Chondrocyte (in vitro differentiated cells): ENCODE measurements around the gene SH3BP1. TPM values are rescaled to one million over a fixed set of nuclear protein-coding genes. Genes with fewer than 3 reads are reported as not detected.

Experiments
- DNase-seq: peaks from one replicate; pipeline ENCODE4 v3.0.0; 2021; ENCODE audit warnings: mixed read lengths, low spot score
- H3K27ac Mint-ChIP-seq: one replicate; pipeline ENCODE4 v1.8.0; 2021; ENCODE audit warnings: mild to moderate bottlenecking, moderate library complexity, mixed read lengths; ENCODE audit not compliant: unreplicated experiment
- H3K27me3 Mint-ChIP-seq: 2 replicates; pipeline ENCODE4 v1.8.0; 2021; ENCODE audit warnings: low read depth, mixed read lengths
- H3K36me3 Mint-ChIP-seq: 2 replicates; pipeline ENCODE4 v1.8.0; 2021; ENCODE audit warnings: low read depth, mixed read lengths
- H3K4me1 Mint-ChIP-seq: 2 replicates; pipeline ENCODE4 v1.8.0; 2021; ENCODE audit warnings: low read depth, mild to moderate bottlenecking, mixed read lengths
- H3K4me3 Mint-ChIP-seq: one replicate; pipeline ENCODE4 v1.8.0; 2021; ENCODE audit warnings: mild to moderate bottlenecking, moderate library complexity, mixed read lengths; ENCODE audit not compliant: unreplicated experiment
- H3K9me3 Mint-ChIP-seq: 2 replicates; pipeline ENCODE4 v1.8.0; 2021; ENCODE audit warnings: low read depth, mixed read lengths
- total RNA-seq: library from RNA; stranded (reverse); gene quantifications from 3 replicates; pipeline ENCODE4 v1.2.1, GENCODE V29; 2021
- TF ChIP-seq, protein P1 (sequence below): fragments of 200-600 bp; sonication (generic); IDR thresholded peaks from 2 replicates; pipeline ENCODE4 v1.5.0; 2021; ENCODE audit warnings: antibody characterized with exemption, mild to moderate bottlenecking, moderate library complexity

SH3BP1 gene
- total RNA-seq, 1 donor from 2014 or later: 2.7 TPM

DNA sequence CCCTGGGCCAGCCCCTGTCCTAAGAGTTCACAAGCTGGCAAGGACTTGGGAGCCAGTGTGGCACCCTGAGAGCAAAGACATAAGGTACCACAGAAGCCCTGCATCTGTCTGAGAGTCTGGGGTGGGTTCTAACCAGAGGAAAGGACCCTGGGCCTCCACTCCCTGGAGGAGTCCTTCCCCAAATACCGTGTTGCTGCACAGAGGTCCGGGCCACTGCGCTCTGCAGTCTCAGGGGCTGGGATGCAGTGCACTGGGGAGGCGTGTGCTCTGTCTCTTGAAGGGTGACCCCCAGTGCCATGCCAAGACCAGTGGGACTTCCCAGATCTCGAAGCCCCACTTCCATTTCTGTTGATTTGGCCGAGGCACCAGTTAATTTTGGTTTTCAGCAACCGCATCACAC is 4.3 kb upstream of the SH3BP1 start:
- DNase-seq: no peak
- H3K9me3 Mint-ChIP-seq: no peaks in the 10 kb centered on the region
- TF ChIP-seq, protein P1, sequence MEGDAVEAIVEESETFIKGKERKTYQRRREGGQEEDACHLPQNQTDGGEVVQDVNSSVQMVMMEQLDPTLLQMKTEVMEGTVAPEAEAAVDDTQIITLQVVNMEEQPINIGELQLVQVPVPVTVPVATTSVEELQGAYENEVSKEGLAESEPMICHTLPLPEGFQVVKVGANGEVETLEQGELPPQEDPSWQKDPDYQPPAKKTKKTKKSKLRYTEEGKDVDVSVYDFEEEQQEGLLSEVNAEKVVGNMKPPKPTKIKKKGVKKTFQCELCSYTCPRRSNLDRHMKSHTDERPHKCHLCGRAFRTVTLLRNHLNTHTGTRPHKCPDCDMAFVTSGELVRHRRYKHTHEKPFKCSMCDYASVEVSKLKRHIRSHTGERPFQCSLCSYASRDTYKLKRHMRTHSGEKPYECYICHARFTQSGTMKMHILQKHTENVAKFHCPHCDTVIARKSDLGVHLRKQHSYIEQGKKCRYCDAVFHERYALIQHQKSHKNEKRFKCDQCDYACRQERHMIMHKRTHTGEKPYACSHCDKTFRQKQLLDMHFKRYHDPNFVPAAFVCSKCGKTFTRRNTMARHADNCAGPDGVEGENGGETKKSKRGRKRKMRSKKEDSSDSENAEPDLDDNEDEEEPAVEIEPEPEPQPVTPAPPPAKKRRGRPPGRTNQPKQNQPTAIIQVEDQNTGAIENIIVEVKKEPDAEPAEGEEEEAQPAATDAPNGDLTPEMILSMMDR: no peak
- H3K27me3 Mint-ChIP-seq: no peaks in the 10 kb centered on the region
- H3K36me3 Mint-ChIP-seq: no peaks in the 10 kb centered on the region
- no peak overlapping the region for H3K27ac Mint-ChIP-seq
- peaks cover 36% of the 10 kb centered on the region for H3K4me1 Mint-ChIP-seq
- H3K4me3 Mint-ChIP-seq: no peak overlapping the region

DNA sequence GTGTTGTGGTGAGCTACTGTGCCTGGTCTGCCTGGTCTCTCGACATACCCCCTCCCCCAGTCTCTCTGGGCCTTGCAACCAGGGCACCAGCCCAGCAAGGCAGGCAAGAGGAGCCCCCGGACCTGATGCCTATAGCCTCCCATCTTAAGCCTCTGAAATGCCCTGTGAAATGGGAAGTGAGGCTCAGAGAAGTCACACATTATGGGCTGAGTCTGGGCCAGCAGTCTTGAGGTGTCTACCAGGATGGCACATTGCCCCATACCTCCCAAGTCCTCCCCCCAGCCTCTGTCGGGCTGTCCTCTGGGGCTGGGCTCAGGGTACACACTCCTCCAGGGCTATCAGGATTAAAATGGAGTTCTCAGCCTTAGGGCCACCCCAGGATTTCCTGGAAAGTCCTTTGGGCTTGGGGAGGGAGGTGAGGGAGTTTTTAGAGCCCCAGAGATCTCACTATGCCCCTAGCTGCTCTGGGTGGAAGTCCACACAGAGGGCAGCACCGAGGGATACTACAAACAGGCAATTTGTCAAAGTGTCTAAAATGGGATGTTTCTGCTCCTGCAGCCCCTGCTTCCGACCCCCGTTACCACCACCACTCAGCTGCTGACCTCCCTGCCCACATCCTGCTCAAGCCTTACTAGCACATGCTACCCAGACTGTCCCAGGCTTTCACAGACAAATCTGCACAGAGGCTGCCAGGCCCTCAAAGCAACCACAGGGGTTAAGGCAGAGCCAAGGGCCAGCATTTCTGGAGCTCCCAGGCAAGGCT is 3.1 kb upstream of the SH3BP1 start:
- H3K9me3 Mint-ChIP-seq: no peaks in the 10 kb centered on the region
- H3K4me1 Mint-ChIP-seq: peaks cover 38% of the 10 kb centered on the region
- no peak for DNase-seq

DNA sequence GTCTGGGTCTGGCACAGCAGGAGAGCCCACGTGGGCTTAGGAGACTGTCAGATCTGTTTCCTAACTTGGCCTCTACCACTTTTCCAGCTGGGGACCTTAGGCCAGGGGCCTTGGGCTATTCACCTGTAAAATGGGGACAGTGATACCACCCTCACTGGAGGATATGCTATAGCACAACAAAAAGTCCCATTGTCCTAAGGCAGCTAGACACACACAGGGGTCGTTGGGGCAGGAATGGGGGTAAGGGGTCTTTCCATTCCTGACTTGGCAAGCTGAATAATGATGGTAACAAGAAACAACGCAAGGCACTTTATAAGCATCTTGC is 2.6 kb upstream of the SH3BP1 start:
- Mint-ChIP-seq H3K27me3 (no peaks in the 10 kb centered on the region), H3K9me3 (no peaks in the 10 kb centered on the region), H3K4me1 (peaks cover 38% of the 10 kb centered on the region), H3K4me3 (no peak overlapping the region), H3K36me3 (no peaks in the 10 kb centered on the region), H3K27ac (no peak overlapping the region)
- DNase-seq: no peak
- TF ChIP-seq, protein P1: no peak

More for the DNA sequence above, 3.1 kb upstream of the SH3BP1 start:
- TF ChIP-seq, protein P1: peak; percentile 56
- Mint-ChIP-seq H3K36me3 (no peaks in the 10 kb centered on the region), H3K27ac (no peak overlapping the region), H3K4me3 (no peak overlapping the region), H3K27me3 (no peaks in the 10 kb centered on the region)

DNA sequence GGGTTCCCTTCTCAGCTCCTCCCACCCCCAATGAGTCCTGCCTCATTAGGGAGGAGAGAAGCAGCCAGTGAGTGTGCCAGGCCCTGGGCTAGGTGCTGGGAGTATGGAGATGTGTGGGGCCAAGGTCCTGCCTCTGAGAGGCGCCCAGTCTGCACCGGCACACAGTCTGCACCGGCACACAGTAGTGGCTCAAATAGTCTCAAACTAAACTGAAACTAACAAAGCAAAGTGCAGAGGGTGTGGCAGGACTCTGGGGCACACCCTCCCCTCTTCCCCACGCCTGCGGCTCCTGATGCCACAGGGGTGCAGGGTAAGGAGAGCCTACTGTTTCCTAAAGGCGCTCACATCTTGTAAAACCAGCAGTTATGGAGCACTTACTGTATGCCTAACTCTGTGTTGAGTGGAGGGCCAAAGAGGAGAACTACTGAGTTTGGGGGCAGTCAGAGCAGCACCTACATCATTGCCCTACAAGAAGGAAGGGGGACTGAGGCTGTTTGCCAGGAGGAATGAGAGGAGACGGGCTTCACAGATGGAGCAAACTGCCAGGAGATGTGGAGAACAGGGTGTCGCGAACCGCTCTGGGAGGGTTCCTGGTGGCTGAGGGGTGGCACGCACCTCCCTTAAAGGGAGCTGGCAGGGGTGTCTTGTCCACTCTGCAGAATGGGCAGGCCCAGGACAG is 939 bp upstream of the SH3BP1 start:
- Mint-ChIP-seq H3K4me1 (peaks cover 36% of the 10 kb centered on the region), H3K27ac (no peak overlapping the region), H3K27me3 (no peaks in the 10 kb centered on the region), H3K4me3 (peak overlapping the region; percentile 57), H3K36me3 (no peaks in the 10 kb centered on the region), H3K9me3 (no peaks in the 10 kb centered on the region)
- TF ChIP-seq, protein P1: no peak
- no peak for DNase-seq

DNA sequence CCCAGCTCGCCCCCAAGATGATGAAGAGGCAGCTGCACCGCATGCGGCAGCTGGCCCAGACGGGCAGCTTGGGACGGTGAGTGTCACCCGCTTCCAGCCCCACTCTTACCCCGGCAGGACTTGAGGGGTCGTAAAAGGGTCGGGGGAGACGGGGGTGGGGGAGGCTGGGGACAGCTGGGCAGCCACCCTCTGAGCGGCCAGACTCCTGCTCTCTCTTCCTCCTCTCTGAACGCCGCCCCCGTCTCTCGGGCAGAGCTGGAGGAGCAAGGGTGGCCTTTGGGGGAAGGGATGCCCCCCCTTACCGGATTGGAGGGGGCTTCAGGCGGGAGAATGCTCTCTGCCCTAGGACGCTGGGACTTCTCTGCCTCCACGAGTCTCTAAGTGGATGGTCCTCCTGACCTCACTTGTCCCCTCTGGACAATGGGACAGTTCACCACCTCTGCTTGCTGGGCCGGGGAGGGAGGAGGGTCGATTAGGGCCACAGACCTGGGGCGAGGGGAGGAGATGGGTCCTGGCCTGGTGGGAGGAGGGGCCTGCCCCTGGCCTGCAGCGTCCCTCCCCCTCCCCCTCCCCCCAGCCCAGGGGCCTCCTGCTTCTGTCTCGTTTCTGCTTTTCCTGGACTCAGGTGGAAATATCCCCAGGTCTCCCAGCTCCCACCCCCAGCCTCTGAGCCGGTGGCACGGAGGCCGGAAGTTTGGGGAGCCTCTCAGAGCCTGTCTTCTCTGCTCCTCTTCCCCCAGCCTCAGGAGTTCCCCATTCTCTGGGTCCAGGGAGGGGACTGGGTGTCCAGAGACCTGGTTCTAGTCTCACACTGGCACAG is 512 bp downstream of the SH3BP1 start:
- Mint-ChIP-seq H3K27ac (no peak overlapping the region), H3K4me3 (peak overlapping the region; percentile 64), H3K36me3 (no peaks in the 10 kb centered on the region), H3K9me3 (no peaks in the 10 kb centered on the region), H3K4me1 (peaks cover 23% of the 10 kb centered on the region), H3K27me3 (no peaks in the 10 kb centered on the region)
- TF ChIP-seq, protein P1: no peak
- no peak for DNase-seq
